AG10803 (cell line): Measurements from ENCODE around the gene C20orf204.

Source experiments
- DNase-seq: peaks from one replicate; pipeline ENCODE4 v3.0.0; 2010; ENCODE audit warnings: low read depth
- H3K4me3 ChIP-seq: 2 replicates; pipeline ENCODE4 v1.5.1; 2011; ENCODE audit warnings: mild to moderate bottlenecking, low read length, control low read depth
- TF ChIP-seq, protein P1 (sequence below): conservative IDR thresholded peaks from 2 replicates; pipeline ENCODE4 v1.5.1; 2011; ENCODE audit warnings: mild to moderate bottlenecking, low read length, control low read depth, inconsistent platforms

C20orf204 gene

GRCh38 chr20:64080013-64080812 is 44.2 kb downstream of the C20orf204 start, which contains the start of gene OPRL1:
Gene OPRL1, plus strand, starts transcription at chr20:64080082. Its CDS starts 12,639 bp downstream, at chr20:64092721.
- DNase-seq, result no peak
- TF ChIP-seq, protein P1, sequence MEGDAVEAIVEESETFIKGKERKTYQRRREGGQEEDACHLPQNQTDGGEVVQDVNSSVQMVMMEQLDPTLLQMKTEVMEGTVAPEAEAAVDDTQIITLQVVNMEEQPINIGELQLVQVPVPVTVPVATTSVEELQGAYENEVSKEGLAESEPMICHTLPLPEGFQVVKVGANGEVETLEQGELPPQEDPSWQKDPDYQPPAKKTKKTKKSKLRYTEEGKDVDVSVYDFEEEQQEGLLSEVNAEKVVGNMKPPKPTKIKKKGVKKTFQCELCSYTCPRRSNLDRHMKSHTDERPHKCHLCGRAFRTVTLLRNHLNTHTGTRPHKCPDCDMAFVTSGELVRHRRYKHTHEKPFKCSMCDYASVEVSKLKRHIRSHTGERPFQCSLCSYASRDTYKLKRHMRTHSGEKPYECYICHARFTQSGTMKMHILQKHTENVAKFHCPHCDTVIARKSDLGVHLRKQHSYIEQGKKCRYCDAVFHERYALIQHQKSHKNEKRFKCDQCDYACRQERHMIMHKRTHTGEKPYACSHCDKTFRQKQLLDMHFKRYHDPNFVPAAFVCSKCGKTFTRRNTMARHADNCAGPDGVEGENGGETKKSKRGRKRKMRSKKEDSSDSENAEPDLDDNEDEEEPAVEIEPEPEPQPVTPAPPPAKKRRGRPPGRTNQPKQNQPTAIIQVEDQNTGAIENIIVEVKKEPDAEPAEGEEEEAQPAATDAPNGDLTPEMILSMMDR, result no peak

DNA sequence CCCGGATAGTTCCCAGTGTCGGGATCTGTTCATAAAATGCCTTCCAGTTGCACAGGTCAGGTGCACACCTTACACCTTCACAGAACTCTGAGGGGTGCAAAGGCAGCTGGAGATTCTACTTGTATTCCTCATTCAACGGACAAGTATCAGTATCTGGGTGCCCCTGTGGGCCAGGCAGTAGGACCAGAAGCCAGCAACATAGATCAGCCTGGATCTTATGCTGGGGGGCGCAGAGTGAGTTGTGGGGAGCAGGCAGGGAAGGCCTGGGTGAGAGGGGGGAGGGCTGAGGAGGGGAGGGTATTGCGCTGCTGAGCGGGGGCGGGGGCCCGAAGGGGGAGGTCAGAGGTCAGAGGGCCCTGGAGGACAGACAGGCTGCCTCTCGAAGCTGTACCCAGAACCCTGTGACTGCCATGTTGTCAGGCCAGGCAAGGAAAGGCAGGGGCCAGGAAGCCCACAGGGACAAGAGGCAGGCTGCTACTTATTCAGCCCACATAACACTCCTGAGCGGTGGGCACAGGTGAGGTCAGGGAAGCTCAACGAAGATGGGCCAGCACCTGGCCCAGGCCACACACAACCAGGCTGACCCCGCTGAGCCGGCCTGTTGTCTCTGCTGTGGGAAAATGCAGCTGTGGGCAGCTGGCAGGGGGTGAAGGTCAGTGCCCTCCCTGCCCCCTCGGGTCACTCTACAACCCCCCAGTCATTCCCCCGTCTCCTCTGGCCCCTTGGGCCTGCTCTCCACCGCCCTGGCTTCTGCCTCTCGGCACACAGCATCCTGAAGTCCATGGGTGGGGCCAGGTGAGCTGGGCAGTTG is 45.0 kb downstream of the C20orf204 start:
- DNase-seq, result no peak
- H3K4me3 ChIP-seq, result peak overlapping the region; percentile 60; the same call in 1 of the 2 replicates
- TF ChIP-seq, protein P1, result no peak

More at GRCh38 chr20:64080013-64080812, 44.2 kb downstream of the C20orf204 start, which contains the start of gene OPRL1:
- peak within 1 kb of the TSS; percentile 71 for H3K4me3 ChIP-seq

- no peak overlapping the region for H3K4me3 ChIP-seq
- TF ChIP-seq, protein P1, result no peak
- no peak for DNase-seq
Measured at GRCh38 chr20:64081624-64081964, 45.6 kb downstream of the C20orf204 start.

DNA sequence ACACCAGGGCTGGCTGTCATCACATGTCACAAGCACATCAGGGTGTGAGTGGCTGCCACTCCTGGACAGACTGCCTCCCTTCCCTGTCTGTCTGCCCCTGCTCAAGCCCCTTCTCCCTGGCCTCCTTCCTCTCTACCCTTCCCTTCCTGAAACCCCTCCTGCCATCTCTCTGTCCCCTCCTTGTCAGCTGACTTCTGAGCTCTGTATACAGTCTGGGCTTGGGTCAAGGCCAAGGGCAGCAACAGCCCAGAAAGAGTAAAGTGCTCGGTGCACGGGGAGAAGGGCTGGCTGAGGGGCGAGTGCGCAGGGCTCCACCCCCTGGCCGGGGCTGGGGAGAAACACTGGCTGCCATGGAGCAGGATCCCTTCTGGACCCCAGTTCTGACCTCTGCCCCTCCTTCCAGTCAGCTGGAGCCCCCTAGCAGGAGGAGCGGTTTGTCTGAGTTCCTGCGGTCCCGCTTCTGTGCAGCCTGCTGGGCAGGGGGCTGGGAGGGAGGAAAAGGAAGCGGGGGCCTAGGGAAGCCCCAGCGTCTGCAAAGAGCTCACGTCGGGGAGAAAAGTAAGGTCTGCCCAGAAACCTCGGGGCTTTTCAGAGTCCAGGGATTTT is 46.2 kb downstream of the C20orf204 start:
- TF ChIP-seq, protein P1, result no peak
- H3K4me3 ChIP-seq, result no peak overlapping the region
- DNase-seq, result no peak

DNA sequence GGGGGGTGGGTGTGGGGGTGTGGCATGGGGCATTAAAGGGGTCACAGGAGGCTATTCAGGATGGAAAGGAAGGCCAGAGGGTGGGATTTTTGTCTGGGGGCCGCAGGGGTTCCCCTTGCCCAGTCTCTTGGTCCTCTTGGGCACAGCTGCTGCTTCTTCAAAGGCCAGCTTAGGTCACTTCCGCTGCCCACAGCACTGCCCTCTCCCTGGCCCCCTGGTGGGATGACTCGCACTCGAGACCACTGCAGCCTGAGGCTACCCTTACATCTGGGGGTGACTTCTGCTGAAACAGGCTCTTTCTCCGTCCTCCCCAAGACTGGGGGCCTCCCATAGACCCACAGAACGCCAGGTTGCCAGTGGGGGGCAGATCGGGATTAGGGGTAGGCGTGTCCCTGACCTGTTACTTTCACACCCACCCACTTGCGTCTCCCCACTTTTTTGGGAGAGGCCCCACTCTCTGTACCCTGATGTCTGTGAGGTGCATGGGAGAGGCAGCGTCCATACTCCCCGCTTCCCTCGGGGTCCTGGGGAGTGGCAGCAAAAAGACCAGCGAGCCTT is 46.9 kb downstream of the C20orf204 start:
- no peak overlapping the region; the same call in 1 of the 2 replicates for H3K4me3 ChIP-seq
- TF ChIP-seq, protein P1, result no peak
- DNase-seq, result no peak

DNA sequence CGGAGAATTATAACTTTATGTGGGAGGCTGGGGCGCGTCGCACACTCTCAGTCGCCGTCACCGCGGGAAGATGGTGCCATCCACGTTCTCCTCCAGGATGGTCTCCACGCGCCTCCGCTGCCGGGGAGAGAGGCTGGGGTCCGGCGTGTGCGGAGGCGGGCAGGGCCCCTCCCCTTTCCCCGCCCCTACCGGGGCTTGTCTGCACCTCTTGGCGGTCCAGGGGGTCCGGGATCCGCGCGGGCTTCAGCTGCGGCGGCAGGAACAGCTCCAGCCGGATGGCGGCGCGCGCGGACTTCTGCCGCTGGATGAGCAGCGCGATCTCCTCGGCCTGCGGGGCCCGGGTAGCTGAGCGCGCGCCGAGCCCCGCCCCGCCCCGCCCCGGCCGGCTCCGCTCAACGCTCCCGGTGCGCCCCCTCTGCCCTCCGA is 47.4 kb downstream of the C20orf204 start:
- peak; percentile 59 for DNase-seq
- peak overlapping the region; percentile 34 for H3K4me3 ChIP-seq

More for the DNA sequence above, 47.4 kb downstream of the C20orf204 start:
- TF ChIP-seq, protein P1, result peak; percentile 36
